Activated B cell treated with CpG ODN at 0.5 μM for 24 hours (primary cell): Measurements from ENCODE around the gene BRPF1. TPM values are rescaled to one million over a fixed set of nuclear protein-coding genes. Genes with fewer than 3 reads are reported as not detected.
A peak's percentile ranks its signal among the peaks of the same experiment; 100 is the strongest.

Experiments
- ATAC-seq: fragments of 200-7000 bp; cut with Tn5 transposase; one replicate; pipeline ENCODE4 v1.10.0; 2021; ENCODE audit warnings: low read depth, mild to moderate bottlenecking, moderate library complexity
- CTCF ChIA-PET: fragments of 350-600 bp; sonication (Branson Sonifier 250); formaldehyde crosslinking; loops from one replicate; lab custom pipeline; 2021; ENCODE audit warnings: antibody characterized with exemption; lab: Charles Lee
- POLR2A ChIA-PET: fragments of 350-600 bp; sonication (Branson Sonifier 250); formaldehyde crosslinking; loops from one replicate; lab custom pipeline; 2021; ENCODE audit warnings: antibody characterized with exemption; lab: Charles Lee
- DNase-seq: peaks from one replicate; pipeline ENCODE4 v3.0.0; 2022
- H3K27ac Mint-ChIP-seq: one replicate; pipeline ENCODE4 v1.8.0; 2020; ENCODE audit warnings: mixed read lengths
- H3K27me3 Mint-ChIP-seq: one replicate; pipeline ENCODE4 v1.8.0; 2021; ENCODE audit warnings: mixed read lengths
- H3K36me3 Mint-ChIP-seq: one replicate; pipeline ENCODE4 v1.8.0; 2021; ENCODE audit warnings: low read depth, mixed read lengths
- H3K4me1 Mint-ChIP-seq: one replicate; pipeline ENCODE4 v1.8.0; 2021; ENCODE audit warnings: mixed read lengths
- H3K4me3 Mint-ChIP-seq: one replicate; pipeline ENCODE4 v1.8.0; 2020; ENCODE audit warnings: mild to moderate bottlenecking, mixed read lengths
- H3K9me3 Mint-ChIP-seq: one replicate; pipeline ENCODE4 v1.8.0; 2020; ENCODE audit warnings: mixed read lengths
- intact Hi-C: fragments of 100-400 bp; cut with micrococcal nuclease; formaldehyde crosslinking; loops from one replicate; pipeline ENCODE4 v1.15.1; 2024
- total RNA-seq: library from RNA; stranded (reverse); gene quantifications from 2 replicates; pipeline ENCODE4 v1.2.3, GENCODE V29; 2022
- TF ChIP-seq, protein P1 (sequence below): fragments of 200-600 bp; IDR thresholded peaks from one replicate; pipeline ENCODE4 v1.8.0; 2022; ENCODE audit warnings: antibody characterized with exemption, mild to moderate bottlenecking

The BRPF1 gene
- total RNA-seq, 1 donor from 2014 or later: 35.2 TPM

DNA sequence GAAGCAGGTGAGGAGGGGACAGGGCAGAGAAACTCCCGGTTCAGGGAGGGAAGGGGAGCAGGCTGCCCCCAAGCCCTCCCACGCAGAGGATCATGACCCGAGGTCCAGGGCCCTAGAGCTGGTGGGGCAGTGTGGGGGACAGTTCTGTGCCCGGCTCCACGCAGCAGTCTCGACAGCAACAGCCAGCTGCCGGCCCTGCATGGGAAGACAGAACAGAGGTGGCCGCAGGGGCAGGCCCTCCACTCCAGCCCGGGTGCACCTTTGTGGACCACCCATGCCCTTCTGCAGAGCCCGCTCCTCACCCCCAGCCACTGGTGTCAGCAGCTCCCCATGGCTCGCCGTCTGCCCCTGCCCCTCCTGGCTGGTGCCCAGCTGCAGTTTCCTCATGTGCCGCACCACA, 25.9 kb downstream of the BRPF1 start:
- TF ChIP-seq, protein P1, sequence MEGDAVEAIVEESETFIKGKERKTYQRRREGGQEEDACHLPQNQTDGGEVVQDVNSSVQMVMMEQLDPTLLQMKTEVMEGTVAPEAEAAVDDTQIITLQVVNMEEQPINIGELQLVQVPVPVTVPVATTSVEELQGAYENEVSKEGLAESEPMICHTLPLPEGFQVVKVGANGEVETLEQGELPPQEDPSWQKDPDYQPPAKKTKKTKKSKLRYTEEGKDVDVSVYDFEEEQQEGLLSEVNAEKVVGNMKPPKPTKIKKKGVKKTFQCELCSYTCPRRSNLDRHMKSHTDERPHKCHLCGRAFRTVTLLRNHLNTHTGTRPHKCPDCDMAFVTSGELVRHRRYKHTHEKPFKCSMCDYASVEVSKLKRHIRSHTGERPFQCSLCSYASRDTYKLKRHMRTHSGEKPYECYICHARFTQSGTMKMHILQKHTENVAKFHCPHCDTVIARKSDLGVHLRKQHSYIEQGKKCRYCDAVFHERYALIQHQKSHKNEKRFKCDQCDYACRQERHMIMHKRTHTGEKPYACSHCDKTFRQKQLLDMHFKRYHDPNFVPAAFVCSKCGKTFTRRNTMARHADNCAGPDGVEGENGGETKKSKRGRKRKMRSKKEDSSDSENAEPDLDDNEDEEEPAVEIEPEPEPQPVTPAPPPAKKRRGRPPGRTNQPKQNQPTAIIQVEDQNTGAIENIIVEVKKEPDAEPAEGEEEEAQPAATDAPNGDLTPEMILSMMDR: no peak
- ATAC-seq: no peak
- no peaks in the 10 kb centered on the region for H3K9me3 Mint-ChIP-seq
- ChIA-PET CTCF (no interaction called here), POLR2A (no interaction called here)
- no peaks in the 10 kb centered on the region for H3K27me3 Mint-ChIP-seq
- peaks cover 13% of the 10 kb centered on the region for H3K4me1 Mint-ChIP-seq
- intact Hi-C loops: no loop called here
- no peak overlapping the region for H3K27ac Mint-ChIP-seq
- no peak overlapping the region for H3K4me3 Mint-ChIP-seq
- DNase-seq: no peak
- H3K36me3 Mint-ChIP-seq: peaks cover 55% of the 10 kb centered on the region

DNA sequence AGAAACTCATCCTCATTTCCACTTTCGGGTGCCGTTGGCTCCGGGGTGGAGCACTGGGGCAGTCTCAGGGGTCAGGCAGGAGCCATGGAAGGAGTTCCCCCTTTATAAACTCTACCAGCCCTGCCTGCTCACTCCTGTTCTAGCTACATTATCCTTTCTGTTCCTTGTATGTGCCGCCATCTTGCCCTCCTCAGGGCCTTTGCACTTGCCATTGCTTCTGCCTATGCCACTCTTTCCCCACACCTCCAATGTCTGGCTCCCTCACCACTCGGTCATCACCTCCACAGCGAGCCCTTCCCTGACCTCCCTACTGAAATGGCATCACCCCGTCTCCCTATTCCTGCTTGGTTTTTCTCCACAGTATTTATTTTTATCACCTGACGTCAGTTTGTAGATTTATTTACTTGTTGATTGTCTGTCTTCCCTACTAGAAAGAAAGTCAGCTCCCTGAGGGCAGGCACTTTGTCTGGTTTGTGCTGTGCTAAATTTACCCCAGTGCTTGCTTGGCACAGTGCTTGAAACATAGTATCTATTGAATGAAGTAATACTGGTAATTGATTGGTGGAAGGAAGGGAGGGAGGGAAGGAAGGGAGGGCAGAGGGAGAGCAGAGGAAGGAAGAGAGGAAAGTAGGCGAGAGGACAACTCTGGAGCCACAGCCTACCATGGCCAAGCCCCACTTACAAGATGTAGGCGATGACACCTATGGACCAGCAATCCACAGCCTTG, 29.4 kb downstream of the BRPF1 start:
- H3K4me1 Mint-ChIP-seq: no peaks in the 10 kb centered on the region
- H3K9me3 Mint-ChIP-seq: no peaks in the 10 kb centered on the region
- intact Hi-C loops: no loop called here
- peaks cover 32% of the 10 kb centered on the region for H3K36me3 Mint-ChIP-seq
- no peak for ATAC-seq
- ChIA-PET POLR2A (no interaction called here), CTCF (no interaction called here)
- TF ChIP-seq, protein P1: no peak
- H3K27me3 Mint-ChIP-seq: no peaks in the 10 kb centered on the region
- H3K27ac Mint-ChIP-seq: no peak overlapping the region
- no peak overlapping the region for H3K4me3 Mint-ChIP-seq
- DNase-seq: no peak

DNA sequence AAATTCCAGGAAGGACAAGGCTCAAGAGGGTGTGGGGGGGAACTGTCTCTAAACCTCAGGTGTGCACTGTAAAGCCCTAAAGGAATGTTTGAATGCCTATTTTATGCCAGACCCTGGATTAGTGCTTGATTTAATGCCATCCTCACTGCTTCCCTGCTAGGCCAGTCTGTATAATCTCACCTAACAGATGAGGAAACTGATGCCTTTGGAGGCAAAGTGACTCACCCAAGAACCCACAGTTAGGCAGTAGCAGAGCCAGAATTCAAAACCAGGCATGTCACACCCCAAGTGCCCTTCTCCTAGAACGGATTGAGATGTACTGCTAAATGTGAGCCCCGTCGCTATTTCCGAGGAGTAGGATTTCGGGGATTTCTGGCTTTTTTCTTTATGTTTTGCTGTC, 30.4 kb downstream of the BRPF1 start:
- H3K4me1 Mint-ChIP-seq: no peaks in the 10 kb centered on the region
- TF ChIP-seq, protein P1: no peak
- H3K4me3 Mint-ChIP-seq: no peak overlapping the region
- H3K27ac Mint-ChIP-seq: no peak overlapping the region
- H3K27me3 Mint-ChIP-seq: no peaks in the 10 kb centered on the region
- ATAC-seq: no peak
- CTCF ChIA-PET: interaction anchor here (0.6 kb wide), 1 partner anchor 9 kb away, joined by 5 read pairs; no protein-coding TSS in a partner anchor
- intact Hi-C loops: no loop called here
- DNase-seq: no peak
- no peaks in the 10 kb centered on the region for H3K9me3 Mint-ChIP-seq
- POLR2A ChIA-PET: no interaction called here
- peaks cover 23% of the 10 kb centered on the region for H3K36me3 Mint-ChIP-seq

DNA sequence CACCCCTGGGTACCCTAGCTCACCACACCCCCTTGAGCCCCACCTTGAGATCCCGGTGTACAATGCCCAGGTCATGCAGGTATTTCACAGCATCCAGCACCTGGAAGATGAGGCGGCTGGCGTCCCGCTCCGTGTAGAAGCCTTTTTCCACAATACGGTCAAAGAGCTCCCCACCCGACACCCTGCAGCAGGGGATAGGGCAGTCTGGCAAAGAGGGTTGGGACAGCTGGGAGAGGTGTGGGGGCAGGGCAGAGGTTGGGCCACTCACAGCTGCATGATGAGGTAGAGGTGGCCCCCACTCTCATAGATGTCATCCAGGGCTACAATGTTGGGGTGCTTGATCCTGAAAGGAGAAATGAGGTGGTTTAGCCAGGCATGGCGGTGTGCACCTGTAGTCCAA, 31.3 kb downstream of the BRPF1 start:
- Mint-ChIP-seq H3K27ac (peak overlapping the region; percentile 18), H3K27me3 (no peaks in the 10 kb centered on the region), H3K36me3 (peaks cover 19% of the 10 kb centered on the region), H3K9me3 (no peaks in the 10 kb centered on the region), H3K4me1 (no peaks in the 10 kb centered on the region), H3K4me3 (no peak overlapping the region)
- CTCF ChIA-PET: no interaction called here
- DNase-seq (no peak), ATAC-seq (no peak)
- intact Hi-C loops: no loop called here
- POLR2A ChIA-PET: interaction anchor here (0.6 kb wide), 1 partner anchor 41 kb away, joined by 3 read pairs; no protein-coding TSS in a partner anchor
- TF ChIP-seq, protein P1: no peak

DNA sequence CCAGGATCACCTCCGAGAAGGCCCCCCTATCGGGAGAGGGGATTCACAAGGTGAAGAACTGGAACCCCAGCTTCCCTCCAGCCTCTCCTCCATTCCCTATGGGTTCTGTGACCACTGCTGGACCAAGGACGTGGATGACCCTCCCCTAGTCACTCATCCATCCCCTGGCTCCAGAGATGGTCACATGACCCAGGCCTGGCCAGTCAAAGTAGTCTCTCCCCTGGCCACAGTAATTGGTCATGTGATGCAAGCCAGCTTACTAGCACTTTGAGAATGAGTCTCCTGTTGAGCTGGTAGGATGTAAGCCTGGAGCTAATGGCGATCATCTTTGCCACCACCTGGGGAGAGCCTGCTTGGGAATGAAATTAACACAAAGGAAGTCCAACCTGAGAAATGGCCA, 34.3 kb downstream of the BRPF1 start:
- ATAC-seq (no peak), DNase-seq (no peak)
- peaks cover 19% of the 10 kb centered on the region for H3K4me1 Mint-ChIP-seq
- peaks cover 6% of the 10 kb centered on the region for H3K27me3 Mint-ChIP-seq
- no peak overlapping the region for H3K27ac Mint-ChIP-seq
- ChIA-PET CTCF (no interaction called here), POLR2A (no interaction called here)
- intact Hi-C loops: loop anchor here (2.0 kb wide), 1 partner anchor 15 kb away; no protein-coding TSS in a partner anchor
- TF ChIP-seq, protein P1: no peak
- no peaks in the 10 kb centered on the region for H3K36me3 Mint-ChIP-seq
- no peak overlapping the region for H3K4me3 Mint-ChIP-seq
- H3K9me3 Mint-ChIP-seq: no peaks in the 10 kb centered on the region
